Inflammatory macrophage treated with lipopolysaccharide for 1 hour (primary cell): Measurements from ENCODE around the gene CYTL1.

ENCODE experiments used
- DNase-seq, 2 donors: peaks; one replicate each; pipeline ENCODE4 v3.0.0-alpha.2; 2020 to 2022

CYTL1 gene

GRCh38 chr4:5019274-5019673 lies at the start of gene CYTL1:
TSS of gene CYTL1 (minus strand) at chr4:5019458. CDS start at chr4:5019445, 13 bp downstream.
- no peak for DNase-seq

- DNase-seq: no peak
Measured at GRCh38 chr4:5067908-5068307, 48.6 kb upstream of the CYTL1 start.

GRCh38 chr4:5066968-5067367 lies 47.7 kb upstream of the CYTL1 start:
- peak; percentile 17 to 25 for DNase-seq

GRCh38 chr4:5066101-5066500 lies 46.8 kb upstream of the CYTL1 start:
- no peak for DNase-seq

- DNase-seq: no peak
Measured at GRCh38 chr4:5055411-5055810, 36.2 kb upstream of the CYTL1 start.

- DNase-seq: no peak
Measured at GRCh38 chr4:5054532-5054931, 35.3 kb upstream of the CYTL1 start.

- no peak for DNase-seq
Measured at GRCh38 chr4:5052726-5053425, 33.6 kb upstream of the CYTL1 start.

GRCh38 chr4:5052204-5052702 lies 33.0 kb upstream of the CYTL1 start:
- no peak for DNase-seq

- DNase-seq: peak; percentile 23 to 49
Measured at GRCh38 chr4:5051278-5052203, 32.3 kb upstream of the CYTL1 start, which contains the start of gene STK32B. TSS of gene STK32B (plus strand) at chr4:5051480.

GRCh38 chr4:5050520-5051277 lies 31.4 kb upstream of the CYTL1 start:
- peak; percentile 58 to 74 for DNase-seq

- no peak for DNase-seq
Measured at GRCh38 chr4:5048721-5049120, 29.5 kb upstream of the CYTL1 start.

- peak; percentile 59 to 64 for DNase-seq
Measured at GRCh38 chr4:5045097-5045496, 25.8 kb upstream of the CYTL1 start.

- DNase-seq: no peak
Measured at GRCh38 chr4:5044341-5044740, 25.1 kb upstream of the CYTL1 start.

GRCh38 chr4:5043579-5043978 lies 24.3 kb upstream of the CYTL1 start:
- no peak for DNase-seq

- no peak for DNase-seq
Measured at GRCh38 chr4:5041699-5042098, 22.4 kb upstream of the CYTL1 start.

- peak; percentile 30 to 46 for DNase-seq
Measured at GRCh38 chr4:5040856-5041620, 21.8 kb upstream of the CYTL1 start.

GRCh38 chr4:5039800-5040199 lies 20.5 kb upstream of the CYTL1 start:
- no peak for DNase-seq

- DNase-seq: peak; percentile 84 to 97
Measured at GRCh38 chr4:5037553-5038551, 18.6 kb upstream of the CYTL1 start.

GRCh38 chr4:5036239-5036638 lies 17.0 kb upstream of the CYTL1 start:
- DNase-seq: no peak

- DNase-seq: peak in 1 of 2 donors; percentile 23
Measured at GRCh38 chr4:5034206-5034605, 14.9 kb upstream of the CYTL1 start.
